ENCODE data around the gene SPINK5.

Gene SPINK5

DNA sequence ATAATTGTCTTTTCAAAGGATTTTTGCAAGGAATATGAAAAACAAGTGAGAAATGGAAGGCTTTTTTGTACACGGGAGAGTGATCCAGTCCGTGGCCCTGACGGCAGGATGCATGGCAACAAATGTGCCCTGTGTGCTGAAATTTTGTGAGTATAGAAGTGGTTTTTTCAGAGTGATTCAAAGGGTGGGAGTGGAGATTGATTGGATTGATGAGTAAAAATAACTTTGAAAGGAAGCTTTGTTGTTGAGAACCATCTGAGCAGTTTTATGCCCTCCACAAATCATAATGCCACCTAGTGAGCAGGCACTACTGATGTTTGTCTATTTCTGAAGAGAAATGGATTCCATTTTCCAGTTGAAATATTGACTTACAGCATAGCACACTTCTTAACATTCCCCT, 30.6 kb downstream of the SPINK5 start:
- H3K4me1 ChIP-seq (ENCODE audit: insufficient read depth, low read length), result peaks cover 3% of the 10 kb centered on the region; the same call in 1 of the 2 replicates

DNA sequence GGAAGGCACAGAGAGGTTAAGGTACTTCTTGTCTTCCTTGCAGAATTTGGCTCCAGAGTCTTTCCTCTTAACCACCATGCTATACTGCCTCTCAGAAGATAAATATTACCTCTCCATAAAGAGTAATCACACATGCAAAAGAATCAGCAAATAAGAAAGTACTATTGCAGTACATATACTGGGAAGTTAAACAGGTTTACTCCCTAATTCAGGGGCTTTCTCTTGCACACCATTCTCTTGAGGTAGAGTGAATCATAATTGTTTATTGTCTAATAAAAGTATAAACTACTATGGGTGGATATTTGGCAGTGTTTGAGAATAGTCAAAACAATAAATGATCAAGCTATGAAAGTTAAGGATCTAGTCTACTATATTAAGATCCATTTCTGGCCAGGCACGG, 40.4 kb downstream of the SPINK5 start:
- Histone ChIP-seq H3K9ac (ENCODE audit: low read depth, low read length) (no peak overlapping the region), H3K27me3 (ENCODE audit: insufficient read depth, low read length) (no peaks in the 10 kb centered on the region), H3K36me3 (ENCODE audit: insufficient read depth, low read depth, low read length) (peaks cover 19% of the 10 kb centered on the region; the same call in 1 of the 2 replicates), H3K4me1 (ENCODE audit: insufficient read depth, low read length) (no peaks in the 10 kb centered on the region), H3K27ac (ENCODE audit: low read length) (no peak overlapping the region), H3K9me3 (ENCODE audit: insufficient read depth, low read depth, low read length) (no peaks in the 10 kb centered on the region), H3K4me3 (ENCODE audit: low read length) (no peak overlapping the region)

More for the DNA sequence above, 30.6 kb downstream of the SPINK5 start:
- Histone ChIP-seq H3K9ac (ENCODE audit: low read depth, low read length) (no peak overlapping the region), H3K4me3 (ENCODE audit: low read length) (no peak overlapping the region), H3K27me3 (ENCODE audit: insufficient read depth, low read length) (no peaks in the 10 kb centered on the region), H3K9me3 (ENCODE audit: insufficient read depth, low read depth, low read length) (no peaks in the 10 kb centered on the region), H3K27ac (ENCODE audit: low read length) (no peak overlapping the region), H3K36me3 (ENCODE audit: insufficient read depth, low read depth, low read length) (no peaks in the 10 kb centered on the region)

DNA sequence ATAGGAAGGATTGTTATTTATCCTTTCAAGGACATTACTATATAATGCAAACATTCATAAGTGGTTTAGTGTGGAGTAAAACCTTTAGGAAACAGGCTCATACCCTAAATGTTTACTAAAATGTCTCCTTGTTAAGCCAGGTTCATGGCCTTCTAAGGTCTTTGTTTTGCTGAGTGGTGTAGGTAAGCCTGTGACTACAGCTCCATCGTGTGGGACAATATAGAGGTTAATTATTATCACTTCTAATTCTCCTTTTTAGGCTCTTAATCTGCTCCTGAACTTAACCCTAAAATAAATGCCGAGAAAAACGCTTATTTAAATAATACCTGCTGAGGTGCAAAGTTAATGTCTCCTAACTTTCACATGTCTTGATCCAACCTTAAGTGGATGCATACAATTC, 43.8 kb downstream of the SPINK5 start:
- no peak overlapping the region for H3K9ac ChIP-seq (ENCODE audit: low read depth, low read length)
- peaks cover 6% of the 10 kb centered on the region; the same call in 1 of the 2 replicates for H3K36me3 ChIP-seq (ENCODE audit: insufficient read depth, low read depth, low read length)
- no peaks in the 10 kb centered on the region for H3K9me3 ChIP-seq (ENCODE audit: insufficient read depth, low read depth, low read length)
- no peaks in the 10 kb centered on the region for H3K4me1 ChIP-seq (ENCODE audit: insufficient read depth, low read length)
- H3K27ac ChIP-seq (ENCODE audit: low read length), result no peak overlapping the region
- no peak overlapping the region for H3K4me3 ChIP-seq (ENCODE audit: low read length)
- no peaks in the 10 kb centered on the region for H3K27me3 ChIP-seq (ENCODE audit: insufficient read depth, low read length)

DNA sequence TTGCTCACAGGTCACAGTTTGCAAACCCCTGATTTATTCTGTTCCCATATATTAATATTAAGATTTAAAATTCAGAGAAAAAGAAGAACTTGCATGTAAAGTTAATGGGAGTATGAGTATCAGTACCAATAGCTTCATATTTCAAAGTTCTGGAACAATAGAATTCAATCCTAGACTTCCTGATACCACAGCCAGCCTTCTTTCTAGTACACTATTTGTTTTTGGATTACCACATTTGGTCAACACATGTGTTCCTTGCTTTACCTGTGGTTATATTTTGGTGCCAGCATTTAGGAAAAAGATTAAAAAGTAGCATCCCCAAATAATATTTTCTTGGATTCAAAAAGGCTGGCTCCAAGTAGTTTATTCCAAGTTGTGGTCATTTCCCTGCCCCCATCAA, 49.5 kb downstream of the SPINK5 start:
- H3K36me3 ChIP-seq (ENCODE audit: insufficient read depth, low read depth, low read length), result peaks cover 9% of the 10 kb centered on the region; the same call in 1 of the 2 replicates
- no peak overlapping the region for H3K4me3 ChIP-seq (ENCODE audit: low read length)
- H3K4me1 ChIP-seq (ENCODE audit: insufficient read depth, low read length), result no peaks in the 10 kb centered on the region
- no peak overlapping the region for H3K27ac ChIP-seq (ENCODE audit: low read length)
- no peak overlapping the region for H3K9ac ChIP-seq (ENCODE audit: low read depth, low read length)
- H3K9me3 ChIP-seq (ENCODE audit: insufficient read depth, low read depth, low read length), result no peaks in the 10 kb centered on the region
- no peaks in the 10 kb centered on the region for H3K27me3 ChIP-seq (ENCODE audit: insufficient read depth, low read length)

DNA sequence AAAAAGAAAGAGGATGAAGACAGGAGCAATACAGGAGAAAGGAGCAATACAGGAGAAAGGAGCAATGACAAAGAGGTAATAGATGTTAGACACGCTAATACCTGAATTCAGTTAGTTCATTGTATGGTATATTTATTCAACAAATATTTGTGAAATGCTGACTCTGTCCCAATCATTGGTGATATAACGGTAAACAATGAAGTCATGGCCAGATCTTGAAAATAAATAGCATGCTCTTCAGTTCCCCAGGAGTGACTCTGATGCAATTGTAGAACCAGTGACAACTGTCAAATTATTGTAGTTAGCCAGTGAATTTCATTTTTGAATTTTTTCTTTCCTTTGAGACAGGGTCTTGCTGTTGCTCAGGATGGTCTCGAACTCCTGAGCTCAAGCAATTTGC, 56.5 kb downstream of the SPINK5 start:
- Histone ChIP-seq H3K36me3 (ENCODE audit: insufficient read depth, low read depth, low read length) (0 out of 2 replicates have a peak, but pooled peaks cover 8% of the 10 kb centered on the region), H3K4me1 (ENCODE audit: insufficient read depth, low read length) (no peaks in the 10 kb centered on the region), H3K9ac (ENCODE audit: low read depth, low read length) (no peak overlapping the region), H3K4me3 (ENCODE audit: low read length) (no peak overlapping the region), H3K27ac (ENCODE audit: low read length) (no peak overlapping the region), H3K9me3 (ENCODE audit: insufficient read depth, low read depth, low read length) (no peaks in the 10 kb centered on the region), H3K27me3 (ENCODE audit: insufficient read depth, low read length) (no peaks in the 10 kb centered on the region)

DNA sequence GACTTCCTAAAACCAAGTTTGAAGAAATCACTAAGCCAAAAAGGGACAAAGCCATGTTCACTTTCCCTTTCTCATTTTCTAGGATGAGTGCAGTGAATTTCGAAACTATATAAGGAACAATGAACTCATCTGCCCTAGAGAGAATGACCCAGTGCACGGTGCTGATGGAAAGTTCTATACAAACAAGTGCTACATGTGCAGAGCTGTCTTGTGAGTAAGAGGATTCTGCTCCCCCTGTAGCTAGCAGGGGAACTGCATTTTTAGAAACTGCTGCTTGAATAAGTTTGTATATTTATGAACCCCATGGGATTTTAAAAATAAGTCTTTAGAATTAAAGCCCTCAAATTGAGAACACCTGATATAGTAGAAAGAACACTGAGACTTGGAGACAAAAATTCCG, 61.9 kb downstream of the SPINK5 start:
- Histone ChIP-seq H3K36me3 (ENCODE audit: insufficient read depth, low read depth, low read length) (0 out of 2 replicates have a peak, but pooled peaks cover 4% of the 10 kb centered on the region), H3K4me3 (ENCODE audit: low read length) (no peak overlapping the region), H3K27ac (ENCODE audit: low read length) (no peak overlapping the region), H3K9me3 (ENCODE audit: insufficient read depth, low read depth, low read length) (no peaks in the 10 kb centered on the region), H3K9ac (ENCODE audit: low read depth, low read length) (no peak overlapping the region), H3K4me1 (ENCODE audit: insufficient read depth, low read length) (no peaks in the 10 kb centered on the region), H3K27me3 (ENCODE audit: insufficient read depth, low read length) (no peaks in the 10 kb centered on the region)

DNA sequence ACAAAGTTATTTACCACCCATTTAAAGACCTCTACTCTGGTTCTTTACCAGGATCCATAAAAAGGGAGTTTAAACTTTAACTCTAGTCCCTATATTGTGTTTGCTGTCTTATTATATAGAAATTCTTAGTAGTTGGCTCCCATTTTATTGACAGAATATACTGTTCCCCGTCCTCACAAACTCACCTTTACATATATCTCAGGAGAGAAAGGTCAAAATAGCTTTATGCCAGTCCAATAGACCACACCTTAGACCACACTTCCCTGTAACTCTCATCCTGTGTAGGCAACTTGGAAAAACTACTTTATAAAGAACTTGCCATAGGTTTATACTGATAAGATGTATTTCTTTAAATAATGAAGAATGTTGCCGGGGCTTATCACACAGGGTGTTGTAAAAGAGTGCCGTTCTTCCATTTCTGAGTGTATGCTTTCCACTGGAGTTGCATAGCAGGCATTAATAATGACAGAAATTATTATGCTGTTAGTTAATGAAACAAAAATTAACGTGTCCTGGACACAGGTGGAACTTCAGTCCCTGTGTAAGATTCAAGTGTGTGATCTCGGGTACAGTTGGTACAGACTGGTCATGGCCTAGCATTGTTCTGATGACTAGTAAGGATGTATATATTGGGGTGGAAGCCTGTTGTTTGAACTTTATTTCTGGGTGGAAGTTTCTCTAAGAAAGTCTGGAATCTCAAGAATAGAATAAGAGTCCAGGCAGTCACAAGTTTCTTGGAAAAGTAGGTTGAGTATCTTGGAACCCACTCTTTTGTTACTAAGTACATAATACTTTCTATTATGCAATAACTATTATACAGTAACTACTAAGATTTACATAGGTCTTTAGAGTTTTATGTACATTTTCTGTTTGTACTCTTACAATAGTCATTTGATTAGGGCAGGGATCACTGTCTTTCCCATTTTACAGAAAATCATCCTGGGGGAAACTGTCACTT, 71.6 kb downstream of the SPINK5 start:
- Histone ChIP-seq H3K4me1 (ENCODE audit: insufficient read depth, low read length) (no peaks in the 10 kb centered on the region), H3K27ac (ENCODE audit: low read length) (no peak overlapping the region), H3K9ac (ENCODE audit: low read depth, low read length) (no peak overlapping the region), H3K36me3 (ENCODE audit: insufficient read depth, low read depth, low read length) (no peaks in the 10 kb centered on the region; the same call in 1 of the 2 replicates), H3K4me3 (ENCODE audit: low read length) (no peak overlapping the region), H3K9me3 (ENCODE audit: insufficient read depth, low read depth, low read length) (no peaks in the 10 kb centered on the region), H3K27me3 (ENCODE audit: insufficient read depth, low read length) (no peaks in the 10 kb centered on the region)

DNA sequence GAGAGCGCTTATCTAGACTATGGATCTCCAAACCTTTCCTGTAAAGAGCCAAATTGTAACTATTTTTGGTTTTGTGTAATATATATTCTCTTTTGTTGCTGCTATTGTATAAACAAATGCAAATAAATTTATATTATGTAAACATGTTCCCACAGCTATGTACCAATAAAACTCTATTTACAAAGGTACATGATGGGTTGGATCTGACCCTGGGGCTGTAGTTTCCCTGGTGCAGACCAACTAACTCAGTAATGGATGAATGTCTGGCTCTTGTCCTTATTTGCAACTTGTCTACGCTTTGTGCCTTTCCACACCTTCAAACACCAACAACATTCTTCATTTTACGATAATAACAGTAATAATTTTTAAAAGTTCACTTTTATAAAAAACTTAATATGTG, 77.1 kb downstream of the SPINK5 start:
- no peaks in the 10 kb centered on the region; the same call in 1 of the 2 replicates for H3K36me3 ChIP-seq (ENCODE audit: insufficient read depth, low read depth, low read length)
- H3K4me3 ChIP-seq (ENCODE audit: low read length), result no peak overlapping the region
- no peaks in the 10 kb centered on the region for H3K9me3 ChIP-seq (ENCODE audit: insufficient read depth, low read depth, low read length)
- H3K4me1 ChIP-seq (ENCODE audit: insufficient read depth, low read length), result no peaks in the 10 kb centered on the region
- H3K27me3 ChIP-seq (ENCODE audit: insufficient read depth, low read length), result no peaks in the 10 kb centered on the region
- no peak overlapping the region for H3K27ac ChIP-seq (ENCODE audit: low read length)
- H3K9ac ChIP-seq (ENCODE audit: low read depth, low read length), result no peak overlapping the region

DNA sequence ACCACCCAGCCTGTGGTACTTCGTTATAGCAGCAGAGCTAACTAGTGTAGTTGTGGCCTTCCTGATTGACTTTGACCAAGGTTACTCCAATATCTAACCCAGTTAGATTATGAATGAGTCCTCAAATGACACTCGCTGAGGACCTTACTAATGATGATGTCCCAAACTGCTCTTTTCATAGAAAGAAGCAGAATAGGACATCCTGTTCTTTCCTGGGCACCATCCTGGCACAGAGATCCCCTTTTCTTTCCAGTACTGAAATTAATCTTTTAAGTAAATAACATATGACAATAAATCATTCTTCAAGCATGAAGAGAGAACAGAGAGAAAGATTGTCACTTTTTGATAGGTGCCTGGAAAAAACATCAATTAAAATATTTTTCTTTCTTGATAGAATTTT, 77.9 kb downstream of the SPINK5 start:
- Histone ChIP-seq H3K9ac (ENCODE audit: low read depth, low read length) (no peak overlapping the region), H3K27ac (ENCODE audit: low read length) (no peak overlapping the region), H3K27me3 (ENCODE audit: insufficient read depth, low read length) (no peaks in the 10 kb centered on the region), H3K4me1 (ENCODE audit: insufficient read depth, low read length) (no peaks in the 10 kb centered on the region), H3K36me3 (ENCODE audit: insufficient read depth, low read depth, low read length) (no peaks in the 10 kb centered on the region; the same call in 1 of the 2 replicates), H3K9me3 (ENCODE audit: insufficient read depth, low read depth, low read length) (no peaks in the 10 kb centered on the region), H3K4me3 (ENCODE audit: low read length) (no peak overlapping the region)

DNA sequence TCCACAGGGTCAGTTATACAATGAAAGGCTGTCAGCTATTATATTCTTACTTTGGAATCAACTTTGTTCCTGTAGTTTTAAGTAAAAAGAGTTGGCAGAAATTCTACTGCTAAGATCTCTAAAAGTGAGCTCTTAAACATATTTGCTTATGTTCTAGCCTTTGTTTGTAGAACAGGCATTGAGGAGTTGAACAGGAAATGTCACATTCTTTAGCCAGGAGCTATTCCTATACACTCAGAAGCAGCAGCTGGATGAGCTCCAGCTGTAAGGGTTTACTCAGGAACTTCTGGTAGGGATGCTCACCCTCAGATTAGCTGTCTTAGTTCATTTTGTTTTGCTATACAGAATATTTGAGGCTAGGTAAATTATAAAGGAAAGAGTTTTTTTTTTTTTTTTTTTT, 82.1 kb downstream of the SPINK5 start:
- Histone ChIP-seq H3K4me1 (ENCODE audit: insufficient read depth, low read length) (no peaks in the 10 kb centered on the region), H3K9ac (ENCODE audit: low read depth, low read length) (no peak overlapping the region), H3K36me3 (ENCODE audit: insufficient read depth, low read depth, low read length) (no peaks in the 10 kb centered on the region), H3K4me3 (ENCODE audit: low read length) (no peak overlapping the region), H3K9me3 (ENCODE audit: insufficient read depth, low read depth, low read length) (no peaks in the 10 kb centered on the region), H3K27me3 (ENCODE audit: insufficient read depth, low read length) (no peaks in the 10 kb centered on the region), H3K27ac (ENCODE audit: low read length) (no peak overlapping the region)

DNA sequence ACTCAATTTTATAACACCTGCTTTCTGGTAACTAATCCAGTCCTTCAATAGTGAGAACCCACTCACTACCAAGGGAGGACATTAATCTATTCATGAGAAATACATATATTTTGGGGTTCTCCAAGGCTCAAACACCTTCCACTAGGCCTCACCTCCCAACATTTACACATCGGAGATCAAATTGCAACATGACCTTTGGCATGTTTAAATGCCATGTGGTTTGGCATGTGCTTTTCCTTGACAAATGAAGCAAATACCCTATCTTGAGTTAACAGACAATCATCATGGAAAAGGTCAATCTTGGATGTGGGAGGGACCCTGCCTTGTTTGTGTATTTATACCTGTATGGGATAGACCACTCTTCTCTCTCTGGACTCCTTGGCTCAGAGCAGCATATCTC, 82.7 kb downstream of the SPINK5 start:
- no peaks in the 10 kb centered on the region for H3K9me3 ChIP-seq (ENCODE audit: insufficient read depth, low read depth, low read length)
- H3K9ac ChIP-seq (ENCODE audit: low read depth, low read length), result no peak overlapping the region
- no peaks in the 10 kb centered on the region for H3K27me3 ChIP-seq (ENCODE audit: insufficient read depth, low read length)
- no peaks in the 10 kb centered on the region for H3K4me1 ChIP-seq (ENCODE audit: insufficient read depth, low read length)
- H3K27ac ChIP-seq (ENCODE audit: low read length), result no peak overlapping the region
- H3K36me3 ChIP-seq (ENCODE audit: insufficient read depth, low read depth, low read length), result no peaks in the 10 kb centered on the region
- no peak overlapping the region for H3K4me3 ChIP-seq (ENCODE audit: low read length)

DNA sequence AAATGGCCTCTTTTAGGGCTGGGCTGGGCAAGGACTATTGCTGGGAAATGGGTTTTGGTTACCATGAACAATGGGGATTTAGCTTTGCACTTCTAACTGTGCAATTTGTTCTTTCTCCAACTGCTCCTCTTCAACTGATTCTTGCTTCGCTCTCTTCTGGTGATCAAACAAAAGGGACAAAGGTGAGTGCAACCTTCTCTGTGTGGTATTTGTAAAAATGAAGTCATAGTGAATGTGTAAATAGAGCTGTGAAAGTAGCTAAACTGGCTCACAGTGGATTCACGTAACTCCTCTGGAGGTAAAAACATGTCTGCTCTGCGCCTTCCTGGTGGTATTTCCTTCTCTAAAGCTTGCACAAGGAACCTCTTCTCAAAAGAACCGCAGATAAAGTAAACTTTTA, 83.6 kb downstream of the SPINK5 start:
- no peaks in the 10 kb centered on the region for H3K9me3 ChIP-seq (ENCODE audit: insufficient read depth, low read depth, low read length)
- no peak overlapping the region for H3K9ac ChIP-seq (ENCODE audit: low read depth, low read length)
- H3K36me3 ChIP-seq (ENCODE audit: insufficient read depth, low read depth, low read length), result no peaks in the 10 kb centered on the region
- H3K27me3 ChIP-seq (ENCODE audit: insufficient read depth, low read length), result no peaks in the 10 kb centered on the region
- no peak overlapping the region for H3K4me3 ChIP-seq (ENCODE audit: low read length)
- H3K4me1 ChIP-seq (ENCODE audit: insufficient read depth, low read length), result no peaks in the 10 kb centered on the region
- H3K27ac ChIP-seq (ENCODE audit: low read length), result no peak overlapping the region

Data from iPS-20b (cell line).